Measurements from ENCODE around the gene KCNG1.

Gene KCNG1

DNA sequence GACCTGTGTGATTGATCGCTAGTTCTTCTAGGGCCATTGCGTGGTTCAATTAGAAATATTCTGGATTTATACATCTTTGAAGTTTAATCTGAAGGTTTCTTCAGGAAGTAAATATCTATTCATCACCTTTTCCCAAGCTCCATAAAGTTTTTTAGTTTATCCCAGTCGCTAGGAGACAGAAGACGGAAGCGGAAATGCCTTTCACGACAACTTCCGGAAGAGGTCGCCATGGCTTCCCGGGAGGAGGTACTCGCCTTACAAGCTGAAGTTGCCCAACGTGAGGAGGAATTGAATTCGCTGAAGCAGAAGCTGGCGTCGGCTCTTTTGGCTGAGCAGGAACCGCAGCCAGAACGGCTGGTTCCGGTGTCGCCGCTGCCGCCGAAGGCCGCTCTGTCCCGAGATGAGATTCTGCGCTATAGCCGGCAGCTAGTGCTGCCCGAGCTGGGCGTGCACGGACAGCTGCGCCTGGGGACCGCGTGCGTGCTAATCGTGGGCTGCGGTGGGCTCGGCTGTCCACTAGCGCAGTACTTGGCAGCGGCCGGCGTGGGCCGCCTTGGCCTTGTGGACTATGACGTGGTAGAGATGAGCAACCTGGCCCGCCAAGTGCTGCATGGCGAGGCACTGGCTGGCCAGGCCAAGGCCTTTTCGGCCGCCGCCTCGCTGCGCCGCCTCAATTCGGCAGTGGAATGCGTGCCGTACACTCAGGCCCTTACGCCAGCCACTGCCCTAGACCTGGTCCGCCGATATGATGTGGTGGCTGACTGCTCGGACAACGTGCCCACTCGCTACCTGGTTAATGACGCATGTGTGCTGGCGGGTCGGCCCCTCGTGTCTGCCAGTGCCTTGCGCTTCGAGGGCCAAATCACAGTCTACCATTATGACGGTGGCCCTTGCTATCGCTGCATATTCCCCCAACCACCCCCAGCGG is 64.0 kb downstream of the KCNG1 start, which contains the start of gene MOCS3:
TSS of gene MOCS3 (plus strand) at position 204 of the 928 bp plus-strand sequence. CDS start at position 229, 25 bp downstream.
- in situ Hi-C loops (cut with HindIII; ENCODE audit: low sequenced_read_pairs), result no loop called here

DNA sequence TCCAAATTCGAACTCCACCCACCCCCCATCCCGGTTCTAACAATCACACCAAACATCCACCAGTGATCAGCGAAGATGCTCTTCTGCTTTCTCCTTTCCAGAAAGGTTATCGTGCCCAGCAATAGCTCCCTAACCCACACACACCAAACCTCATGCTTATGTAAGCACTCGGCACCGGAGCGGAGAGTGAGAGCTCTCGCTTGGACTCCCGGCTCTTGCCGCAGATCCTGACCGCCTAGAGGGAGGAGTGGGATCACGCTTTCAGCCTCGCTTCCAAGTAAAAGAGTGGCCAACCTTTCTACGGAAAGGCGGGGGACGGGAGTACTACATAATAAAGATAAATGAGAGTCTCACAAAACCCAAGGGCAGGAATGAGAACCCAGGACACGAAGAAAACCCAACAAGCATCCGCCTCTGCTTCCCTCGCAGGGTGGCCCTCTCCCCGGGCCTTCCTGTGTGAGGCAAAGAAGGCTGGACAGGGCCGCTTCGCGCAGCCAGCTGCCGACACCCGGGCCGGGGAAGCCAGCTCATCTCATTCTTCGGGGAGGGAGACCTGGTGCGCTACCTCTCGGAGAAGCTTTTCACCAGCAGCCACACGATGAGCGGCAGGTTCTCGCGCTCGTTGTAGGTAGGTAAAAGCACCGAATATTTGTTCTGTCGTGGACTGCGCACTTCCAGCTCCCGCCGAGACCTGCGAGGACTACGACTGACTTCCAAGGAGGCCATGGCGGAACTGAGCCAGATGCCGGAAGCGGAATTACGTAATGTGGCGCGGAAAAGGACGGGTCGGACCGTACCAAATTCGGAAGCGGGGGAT is 64.9 kb downstream of the KCNG1 start, which contains the start of gene DPM1:
TSS of gene DPM1 (minus strand) at position 735 of the 817 bp plus-strand sequence. CDS start at position 726, 9 bp downstream.
- in situ Hi-C loops (cut with HindIII; ENCODE audit: low sequenced_read_pairs), result no loop called here

DNA sequence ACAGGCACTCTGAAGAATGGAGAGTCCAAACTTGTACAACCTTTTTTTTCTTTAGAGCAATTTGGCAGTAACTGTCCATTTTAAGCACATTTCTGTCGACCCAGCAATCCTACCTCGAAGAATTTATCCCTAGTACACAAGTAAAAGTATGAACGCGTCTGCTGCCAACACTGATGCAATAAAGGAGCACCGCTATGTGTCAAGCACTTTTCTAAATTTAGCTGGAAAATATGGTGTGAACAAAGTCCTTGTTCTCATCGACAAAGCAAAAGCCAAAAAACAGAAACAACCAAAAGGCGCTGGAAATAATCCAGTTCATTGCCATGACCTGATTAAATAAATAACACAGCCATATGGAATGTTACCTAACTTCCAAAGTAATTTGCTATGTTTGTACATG is 65.6 kb downstream of the KCNG1 start:
- in situ Hi-C loops (cut with HindIII; ENCODE audit: low sequenced_read_pairs), result no loop called here

DNA sequence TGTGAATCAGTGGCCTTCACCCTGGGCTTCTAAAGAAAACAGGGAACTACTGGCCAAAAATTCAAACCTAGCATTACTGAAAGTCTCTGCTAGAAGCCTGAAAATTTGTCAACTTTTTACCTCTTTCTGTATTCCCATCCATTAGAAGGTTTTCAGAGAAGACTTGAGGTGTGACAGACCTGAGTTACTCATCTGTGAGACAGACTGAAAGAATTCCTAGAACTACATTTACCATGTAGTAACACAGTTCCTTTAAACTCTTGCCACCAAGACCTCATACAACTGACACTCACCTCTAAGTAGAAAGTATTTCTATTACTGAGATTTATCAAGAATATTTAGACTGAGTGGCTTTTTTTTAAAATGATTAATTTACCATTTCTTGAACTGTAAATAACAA is 69.1 kb downstream of the KCNG1 start:
- in situ Hi-C loops (cut with HindIII; ENCODE audit: low sequenced_read_pairs), result no loop called here

Measured in DLD1 (cell line).